Mammary epithelial cell (primary cell): ENCODE results near the gene LCN10.

Experiments used
- EZH2 ChIP-seq: IDR thresholded peaks from 2 replicates; pipeline ENCODE4 v1.6.1; 2012; ENCODE audit warnings: low read length, inconsistent platforms, borderline replicate concordance
- TF ChIP-seq, protein P1 (sequence below), 2 donors: IDR thresholded peaks in 1 of 2; conservative IDR thresholded peaks in 1 of 2; 2 replicates each; pipeline ENCODE4 v1.5.1; 2011 to 2012; ENCODE audit warnings: inconsistent platforms in 2 of 2, low read length in 2 of 2, mild to moderate bottlenecking in 2 of 2, control low read depth in 1 of 2, low read depth in 1 of 2; ENCODE audit not compliant: insufficient read depth in 1 of 2; ENCODE audit errors: extremely low read depth in 1 of 2

DNA sequence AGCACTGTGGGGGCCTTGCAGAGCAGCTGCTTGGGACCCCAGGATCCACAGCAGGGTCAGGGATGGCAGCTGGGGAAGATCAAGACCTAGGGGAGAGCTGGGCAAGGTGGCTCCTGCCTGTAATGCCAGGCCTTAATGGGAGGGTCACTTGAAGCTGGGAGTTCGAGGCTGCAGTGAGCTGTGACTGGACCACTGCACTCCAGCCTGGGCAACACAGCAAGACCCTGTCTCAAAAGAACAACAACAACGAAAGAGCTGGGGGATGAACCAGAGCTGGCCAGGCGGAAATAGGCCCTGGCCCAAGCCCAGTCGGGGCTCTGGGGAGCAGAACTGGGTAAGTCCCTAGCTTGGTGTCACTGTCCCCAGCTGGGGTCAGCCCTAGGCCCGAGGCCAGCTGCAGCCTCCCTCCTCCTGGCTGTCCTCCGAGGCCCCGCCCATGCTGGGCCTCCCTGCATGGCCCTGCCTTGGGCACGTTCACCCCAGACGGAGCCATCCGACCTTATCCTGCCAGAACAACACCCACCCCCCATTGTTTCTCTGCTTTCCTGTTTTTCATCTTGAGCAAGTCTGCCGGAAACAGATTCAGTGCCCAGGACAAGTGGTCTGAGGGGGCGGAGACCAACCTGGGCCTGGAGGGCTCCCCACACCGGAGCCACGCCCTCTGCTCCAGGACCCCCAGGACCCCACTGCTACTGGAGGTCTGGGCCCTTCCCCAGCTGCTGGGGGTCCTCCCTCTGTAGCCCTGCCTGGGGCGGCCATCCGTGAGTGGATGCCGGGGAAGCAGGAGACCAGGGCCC, 28.4 kb downstream of the LCN10 start:
- TF ChIP-seq, protein P1, sequence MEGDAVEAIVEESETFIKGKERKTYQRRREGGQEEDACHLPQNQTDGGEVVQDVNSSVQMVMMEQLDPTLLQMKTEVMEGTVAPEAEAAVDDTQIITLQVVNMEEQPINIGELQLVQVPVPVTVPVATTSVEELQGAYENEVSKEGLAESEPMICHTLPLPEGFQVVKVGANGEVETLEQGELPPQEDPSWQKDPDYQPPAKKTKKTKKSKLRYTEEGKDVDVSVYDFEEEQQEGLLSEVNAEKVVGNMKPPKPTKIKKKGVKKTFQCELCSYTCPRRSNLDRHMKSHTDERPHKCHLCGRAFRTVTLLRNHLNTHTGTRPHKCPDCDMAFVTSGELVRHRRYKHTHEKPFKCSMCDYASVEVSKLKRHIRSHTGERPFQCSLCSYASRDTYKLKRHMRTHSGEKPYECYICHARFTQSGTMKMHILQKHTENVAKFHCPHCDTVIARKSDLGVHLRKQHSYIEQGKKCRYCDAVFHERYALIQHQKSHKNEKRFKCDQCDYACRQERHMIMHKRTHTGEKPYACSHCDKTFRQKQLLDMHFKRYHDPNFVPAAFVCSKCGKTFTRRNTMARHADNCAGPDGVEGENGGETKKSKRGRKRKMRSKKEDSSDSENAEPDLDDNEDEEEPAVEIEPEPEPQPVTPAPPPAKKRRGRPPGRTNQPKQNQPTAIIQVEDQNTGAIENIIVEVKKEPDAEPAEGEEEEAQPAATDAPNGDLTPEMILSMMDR (conservative IDR thresholded peaks at IDR 0.05 in 1 of 2, IDR thresholded peaks at IDR 0.05 in 1 of 2; ENCODE audit: extremely low read depth in 1 of 2, insufficient read depth in 1 of 2, low read depth in 1 of 2, low read length in 2 of 2), result no peak
- TF ChIP-seq EZH2, result no peak
